Fibroblast of the aortic adventitia (primary cell): ENCODE results near the gene FAM168A. TPM values are rescaled to one million over a fixed set of nuclear protein-coding genes. Genes with fewer than 3 reads are reported as not detected.

Experiments
- DNase-seq: peaks from one replicate; pipeline ENCODE4 v3.0.0-alpha.2; 2010; ENCODE audit warnings: low read depth
- H3K4me3 ChIP-seq: 2 replicates; pipeline ENCODE4 v1.5.1; 2011; ENCODE audit warnings: low read depth, mild to moderate bottlenecking, control low read depth, low read length, moderate library complexity
- CTCF ChIP-seq: IDR thresholded peaks from 2 replicates; pipeline ENCODE4 v1.5.1; 2011; ENCODE audit warnings: mild to moderate bottlenecking, low read length, control low read depth, inconsistent platforms; ENCODE audit not compliant: insufficient read depth
- total RNA-seq: library from RNA; depleted of rRNA; stranded (reverse); fragments of >200 nt; gene quantifications from 2 replicates; pipeline ENCODE4 v1.2.3, GENCODE V29; 2012; ENCODE audit warnings: low replicate concordance

FAM168A gene
- total RNA-seq, 1 donor: 40.0 TPM

DNA sequence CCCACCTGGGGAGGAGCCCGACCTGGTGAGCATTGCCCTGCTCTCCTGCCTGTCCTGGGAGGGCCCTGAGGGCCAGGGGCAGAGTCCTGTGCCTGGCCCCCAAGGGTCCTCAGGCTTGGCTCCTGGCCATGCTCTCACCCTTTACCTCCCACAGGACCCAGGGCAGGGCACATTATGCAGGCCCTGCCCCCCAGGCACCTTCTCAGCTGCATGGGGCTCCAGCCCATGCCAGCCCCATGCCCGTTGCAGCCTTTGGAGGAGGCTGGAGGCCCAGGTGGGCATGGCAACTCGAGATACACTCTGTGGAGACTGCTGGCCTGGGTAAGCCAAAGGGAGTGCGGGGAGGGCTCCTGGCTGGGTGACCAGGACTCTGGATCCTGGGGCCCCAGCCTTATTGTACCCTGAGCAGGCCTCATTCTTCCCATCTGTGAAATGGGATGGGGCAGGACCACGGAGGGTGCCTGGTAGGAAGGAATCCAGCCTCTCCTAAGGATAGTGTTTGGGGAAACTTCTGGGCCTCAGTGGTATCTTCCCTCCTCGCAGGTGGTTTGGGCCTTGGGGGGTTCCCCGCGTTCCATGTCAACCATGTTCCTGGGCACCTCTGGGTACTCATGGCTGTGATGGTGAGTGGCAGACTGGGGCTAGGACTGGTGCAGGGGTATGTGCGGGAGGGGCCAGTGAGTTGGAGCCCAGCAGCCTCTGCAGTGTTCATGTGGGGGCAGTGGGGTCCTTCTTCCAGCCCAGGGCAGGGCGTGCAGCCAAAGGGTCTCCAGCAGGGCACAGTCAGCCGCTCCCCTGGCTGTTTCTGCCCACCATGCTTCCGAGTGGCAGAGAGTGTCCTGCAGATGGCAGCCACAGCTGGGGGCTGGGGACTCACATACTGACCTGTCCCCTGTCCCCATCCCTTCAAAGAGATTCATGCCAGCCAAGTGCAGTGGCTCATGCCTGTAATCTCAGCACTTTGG is 207.0 kb downstream of the FAM168A start:
- no peak for TF ChIP-seq CTCF
- no peak for DNase-seq
- no peak overlapping the region for H3K4me3 ChIP-seq

DNA sequence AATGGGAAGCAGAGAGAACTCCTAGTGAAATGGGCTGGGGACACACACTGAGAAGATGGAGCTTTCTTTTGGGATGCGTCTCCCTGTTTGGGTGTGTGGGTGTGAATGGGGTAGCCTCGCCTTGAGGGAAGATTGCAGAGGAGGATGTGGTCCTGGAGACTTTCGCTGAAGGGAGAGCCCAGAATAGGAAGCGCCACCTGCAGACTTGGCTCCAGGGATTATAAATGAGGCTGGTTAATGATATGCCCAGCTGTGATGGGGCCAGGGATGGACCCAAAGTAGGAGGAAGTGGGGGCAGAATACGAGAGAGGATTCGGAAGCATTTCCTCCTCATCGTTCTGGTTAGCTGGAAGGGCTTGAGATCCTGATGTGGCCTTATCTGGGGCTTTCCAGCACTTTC is 208.0 kb downstream of the FAM168A start:
- TF ChIP-seq CTCF: no peak
- DNase-seq: no peak
- no peak overlapping the region for H3K4me3 ChIP-seq

DNA sequence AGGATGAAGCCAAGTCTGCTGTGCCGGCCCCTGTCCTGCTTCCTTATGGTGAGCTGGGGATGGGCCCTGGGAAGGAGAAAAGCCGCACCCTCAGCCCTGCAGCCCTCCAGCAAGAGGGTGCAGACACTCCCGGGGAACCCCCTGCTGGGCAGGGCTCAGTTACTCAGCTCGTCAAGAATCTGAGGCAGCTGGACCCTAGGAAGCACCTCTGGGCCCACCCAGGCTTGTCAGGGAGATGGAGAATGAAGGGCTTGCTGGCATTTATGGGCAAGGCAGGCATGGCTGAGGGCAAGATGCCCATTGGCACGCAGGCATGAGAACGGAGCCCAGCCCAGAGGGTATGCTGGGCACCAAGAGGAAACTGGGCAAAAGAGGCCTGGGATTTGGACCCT is 208.8 kb downstream of the FAM168A start:
- DNase-seq: no peak
- no peak overlapping the region for H3K4me3 ChIP-seq
- no peak for TF ChIP-seq CTCF

- no peak overlapping the region for H3K4me3 ChIP-seq
- no peak for TF ChIP-seq CTCF
- DNase-seq: no peak
Observed at GRCh38 chr11:73388265-73389133, 209.4 kb downstream of the FAM168A start.

DNA sequence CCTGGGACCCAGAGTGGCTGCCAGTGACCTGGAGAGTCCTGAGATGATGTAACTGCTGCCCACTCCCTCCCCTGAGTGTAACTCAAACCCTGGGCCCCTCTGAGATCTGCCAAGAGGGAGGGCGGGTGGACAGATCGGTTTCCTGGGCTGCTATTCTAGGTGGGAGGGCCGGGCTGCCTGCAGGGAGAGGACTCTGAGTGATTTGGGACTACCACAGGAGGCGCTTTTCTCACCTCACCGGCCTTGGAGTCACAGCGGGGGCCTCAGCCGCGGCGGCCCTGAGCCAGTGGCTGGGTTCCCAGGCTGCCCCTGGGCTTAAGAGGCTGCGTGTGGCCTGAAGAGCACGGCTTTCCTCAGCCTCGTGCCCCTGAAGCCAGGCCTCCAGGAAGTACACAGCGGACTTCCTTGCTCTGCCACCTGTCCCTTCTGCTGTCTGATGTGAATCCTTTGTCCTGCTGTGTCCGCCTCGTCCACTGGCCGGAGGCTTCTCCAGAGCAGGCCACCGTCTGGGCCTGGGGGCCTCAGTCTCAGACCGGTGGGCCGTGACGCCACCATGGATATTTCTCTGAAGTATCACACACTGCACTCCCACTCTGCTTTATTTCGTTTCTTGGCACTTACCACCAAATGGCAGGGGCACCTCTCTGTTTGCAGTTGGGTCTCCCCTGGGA is 210.2 kb downstream of the FAM168A start:
- no peak for TF ChIP-seq CTCF
- no peak for DNase-seq
- H3K4me3 ChIP-seq: no peak overlapping the region

- H3K4me3 ChIP-seq: no peak overlapping the region
- no peak for DNase-seq
- TF ChIP-seq CTCF: no peak
Observed at GRCh38 chr11:73386546-73386945, 211.4 kb downstream of the FAM168A start.
